Measurements from ENCODE around the gene ABCA13.

Gene ABCA13

GRCh38 chr7:48207155-48207675 lies 36.0 kb downstream of the ABCA13 start:
- in situ Hi-C loops (cut with HindIII; ENCODE audit: low pct_ligation_motif_present, low sequenced_read_pairs), result no loop called here
- DNase-seq, result no peak
- no peak for TF ChIP-seq CTCF (IDR thresholded peaks at IDR 0.05; ENCODE audit: low read depth, low read length, missing control alignments)

GRCh38 chr7:48209004-48209600 lies 37.8 kb downstream of the ABCA13 start:
- DNase-seq, result no peak
- no peaks in the 10 kb centered on the region for H3K27me3 ChIP-seq (replicated peaks)
- TF ChIP-seq CTCF (IDR thresholded peaks at IDR 0.05; ENCODE audit: low read depth, low read length, missing control alignments), result no peak
- no peak overlapping the region for H3K27ac ChIP-seq
- H3K4me3 ChIP-seq (ENCODE audit: low read depth, low read length), result no peak overlapping the region
- in situ Hi-C loops (cut with HindIII; ENCODE audit: low pct_ligation_motif_present, low sequenced_read_pairs), result no loop called here
- H3K36me3 ChIP-seq (replicated peaks), result no peaks in the 10 kb centered on the region

More at GRCh38 chr7:48207155-48207675, 36.0 kb downstream of the ABCA13 start:
- Histone ChIP-seq H3K27ac (no peak overlapping the region), H3K36me3 (replicated peaks) (no peaks in the 10 kb centered on the region), H3K4me3 (ENCODE audit: low read depth, low read length) (no peak overlapping the region), H3K27me3 (replicated peaks) (no peaks in the 10 kb centered on the region)

- H3K27me3 ChIP-seq (replicated peaks), result no peaks in the 10 kb centered on the region
- DNase-seq, result no peak
- no peaks in the 10 kb centered on the region for H3K36me3 ChIP-seq (replicated peaks)
- TF ChIP-seq CTCF (IDR thresholded peaks at IDR 0.05; ENCODE audit: low read depth, low read length, missing control alignments), result no peak
- H3K27ac ChIP-seq, result no peak overlapping the region
- H3K4me3 ChIP-seq (ENCODE audit: low read depth, low read length), result no peak overlapping the region
- in situ Hi-C loops (cut with HindIII; ENCODE audit: low pct_ligation_motif_present, low sequenced_read_pairs), result no loop called here
Measured at GRCh38 chr7:48213226-48213625, 42.0 kb downstream of the ABCA13 start.

GRCh38 chr7:48217266-48217665 lies 46.0 kb downstream of the ABCA13 start:
- in situ Hi-C loops (cut with HindIII; ENCODE audit: low pct_ligation_motif_present, low sequenced_read_pairs), result no loop called here
- no peak for TF ChIP-seq CTCF (IDR thresholded peaks at IDR 0.05; ENCODE audit: low read depth, low read length, missing control alignments)
- DNase-seq, result no peak
- Histone ChIP-seq H3K4me3 (ENCODE audit: low read depth, low read length) (no peak overlapping the region), H3K27ac (no peak overlapping the region), H3K27me3 (replicated peaks) (no peaks in the 10 kb centered on the region), H3K36me3 (replicated peaks) (no peaks in the 10 kb centered on the region)

- no peaks in the 10 kb centered on the region for H3K27me3 ChIP-seq (replicated peaks)
- in situ Hi-C loops (cut with HindIII; ENCODE audit: low pct_ligation_motif_present, low sequenced_read_pairs), result no loop called here
- H3K27ac ChIP-seq, result no peak overlapping the region
- H3K4me3 ChIP-seq (ENCODE audit: low read depth, low read length), result no peak overlapping the region
- H3K36me3 ChIP-seq (replicated peaks), result no peaks in the 10 kb centered on the region
- DNase-seq, result no peak
- TF ChIP-seq CTCF (IDR thresholded peaks at IDR 0.05; ENCODE audit: low read depth, low read length, missing control alignments), result no peak
Measured at GRCh38 chr7:48217753-48218152, 46.5 kb downstream of the ABCA13 start.

GRCh38 chr7:48224042-48224441 lies 52.8 kb downstream of the ABCA13 start:
- no peak overlapping the region for H3K27ac ChIP-seq
- no peak overlapping the region for H3K4me3 ChIP-seq (ENCODE audit: low read depth, low read length)
- TF ChIP-seq CTCF (IDR thresholded peaks at IDR 0.05; ENCODE audit: low read depth, low read length, missing control alignments), result no peak
- in situ Hi-C loops (cut with HindIII; ENCODE audit: low pct_ligation_motif_present, low sequenced_read_pairs), result no loop called here
- H3K27me3 ChIP-seq (replicated peaks), result no peaks in the 10 kb centered on the region
- no peak for DNase-seq
- H3K36me3 ChIP-seq (replicated peaks), result no peaks in the 10 kb centered on the region
